Neural cell (in vitro differentiated cells): Measurements from ENCODE around the gene NUP62. TPM values are rescaled to one million over a fixed set of nuclear protein-coding genes. Genes with fewer than 3 reads are reported as not detected.

Source experiments
- H2AFZ ChIP-seq: fragments of 200-600, 300-800 bp; sonication (generic), shearing (Covaris generic); 2 replicates; pipeline ENCODE4 v1.6.0; 2014; ENCODE audit warnings: low read depth, mild to moderate bottlenecking, antibody characterized with exemption, low read length, moderate library complexity
- H3F3A ChIP-seq: fragments of 200-600 bp; shearing (Covaris generic); 2 replicates; pipeline ENCODE4 v1.6.1; 2016; ENCODE audit warnings: mild to moderate bottlenecking, moderate library complexity, mixed read lengths, antibody characterized with exemption, low read length; ENCODE audit not compliant: insufficient read depth, poor library complexity, severe bottlenecking
- H3K27ac ChIP-seq: fragments of 200-600, 300-800 bp; sonication (generic), shearing (Covaris generic); 2 replicates; pipeline ENCODE4 v1.5.1; 2014; ENCODE audit warnings: mild to moderate bottlenecking, low read length, moderate library complexity
- H3K27me3 ChIP-seq: fragments of 300-800, 200-600 bp; sonication (generic), shearing (Covaris generic); 2 replicates; pipeline ENCODE4 v1.6.0; 2014; ENCODE audit warnings: mild to moderate bottlenecking, low read depth, low read length, moderate library complexity; ENCODE audit not compliant: insufficient read depth
- H3K36me3 ChIP-seq: fragments of 300-800, 200-600 bp; sonication (generic), shearing (Covaris generic); 2 replicates; pipeline ENCODE4 v1.5.1; 2014; ENCODE audit warnings: mild to moderate bottlenecking, antibody characterized with exemption, low read length, moderate library complexity; ENCODE audit not compliant: insufficient read depth
- H3K4me2 ChIP-seq: fragments of 300-800, 200-600 bp; sonication (generic), shearing (Covaris generic); 2 replicates; pipeline ENCODE4 v1.6.0; 2014; ENCODE audit warnings: mild to moderate bottlenecking, low read length
- H3K4me3 ChIP-seq: fragments of 300-800, 200-600 bp; sonication (generic), shearing (Covaris generic); 2 replicates; pipeline ENCODE4 v1.5.1; 2014; ENCODE audit warnings: mild to moderate bottlenecking, low read length, moderate library complexity
- H3K79me2 ChIP-seq: fragments of 200-600 bp; shearing (Covaris generic); replicated peaks from 2 replicates; pipeline ENCODE4 v1.6.0; 2014; ENCODE audit warnings: mild to moderate bottlenecking, low read length, moderate library complexity; ENCODE audit not compliant: insufficient read depth
- H3K9ac ChIP-seq: fragments of 300-800, 200-600 bp; sonication (generic), shearing (Covaris generic); 2 replicates; pipeline ENCODE4 v1.6.1; 2016; ENCODE audit warnings: mild to moderate bottlenecking, low read length, mixed read lengths
- H3K9me2 ChIP-seq: fragments of 200-600 bp; shearing (Covaris generic); 2 replicates; pipeline ENCODE4 v1.6.1; 2016; ENCODE audit warnings: mild to moderate bottlenecking, low read length, mixed read lengths; ENCODE audit not compliant: insufficient read depth
- H3K9me3 ChIP-seq: fragments of 200-600, 300-800 bp; sonication (generic), shearing (Covaris generic); 2 replicates; pipeline ENCODE4 v1.6.1; 2016; ENCODE audit warnings: mild to moderate bottlenecking, mixed run types, low read length, moderate library complexity, mixed read lengths
- H4K20me1 ChIP-seq: fragments of 200-600 bp; shearing (Covaris generic); 2 replicates; pipeline ENCODE4 v1.6.1; 2016; ENCODE audit warnings: mild to moderate bottlenecking, mixed run types; ENCODE audit not compliant: insufficient read depth
- CTCF ChIP-seq: fragments of 450-650 bp; IDR thresholded peaks from 2 replicates; pipeline ENCODE4 v1.5.1; 2014; ENCODE audit warnings: antibody characterized with exemption, mild to moderate bottlenecking, moderate library complexity; ENCODE audit not compliant: poor library complexity, severe bottlenecking
- EP300 ChIP-seq: fragments of 450-650 bp; conservative IDR thresholded peaks from 2 replicates; pipeline ENCODE4 v1.6.1; 2014; ENCODE audit warnings: antibody characterized with exemption, mild to moderate bottlenecking, moderate library complexity; ENCODE audit not compliant: poor library complexity, severe bottlenecking
- EZH2 ChIP-seq: fragments of 200-600, 300-800 bp; shearing (Covaris generic), sonication (generic); IDR thresholded peaks from 2 replicates; pipeline ENCODE4 v1.6.1; 2014; ENCODE audit warnings: antibody characterized with exemption, low read length, borderline replicate concordance, mild to moderate bottlenecking; ENCODE audit not compliant: insufficient read depth, poor library complexity, severe bottlenecking
- MXI1 ChIP-seq: fragments of 450-650 bp; conservative IDR thresholded peaks from 2 replicates; pipeline ENCODE4 v1.6.1; 2014; ENCODE audit warnings: antibody characterized with exemption, mild to moderate bottlenecking; ENCODE audit not compliant: poor library complexity, severe bottlenecking
- POLR2AphosphoS5 ChIP-seq: IDR thresholded peaks from 2 replicates; pipeline ENCODE4 v1.6.1; 2012
- RAD21 ChIP-seq: fragments of 450-650 bp; conservative IDR thresholded peaks from 2 replicates; pipeline ENCODE4 v1.6.1; 2014; ENCODE audit warnings: antibody characterized with exemption, mild to moderate bottlenecking, moderate library complexity
- REST ChIP-seq: IDR thresholded peaks from 2 replicates; pipeline ENCODE4 v1.6.1; 2012; ENCODE audit warnings: borderline replicate concordance
- SMC3 ChIP-seq: fragments of 450-650 bp; conservative IDR thresholded peaks from 2 replicates; pipeline ENCODE4 v1.6.1; 2014; ENCODE audit warnings: antibody characterized with exemption, mild to moderate bottlenecking, moderate library complexity; ENCODE audit not compliant: poor library complexity
- TAF1 ChIP-seq: IDR thresholded peaks from 2 replicates; pipeline ENCODE4 v1.6.1; 2012; ENCODE audit warnings: low read depth
- polyA plus RNA-seq: library from polyadenylated mRNA; depleted of rRNA; stranded (reverse); fragments of >200 nt; gene quantifications from 2 replicates; pipeline ENCODE4 v1.2.3, GENCODE V29; 2014

NUP62 gene
- polyA plus RNA-seq, 1 donor from 2014 or later, result 24.9 TPM

GRCh38 chr19:49911381-49912145 is 17.7 kb downstream of the NUP62 start:
- H3K4me2 ChIP-seq, result no peak overlapping the region
- no peak overlapping the region for H3K4me3 ChIP-seq
- no peaks in the 10 kb centered on the region for H3K9me2 ChIP-seq
- H3K36me3 ChIP-seq, result no peaks in the 10 kb centered on the region
- no peaks in the 10 kb centered on the region for H3K79me2 ChIP-seq
- H4K20me1 ChIP-seq, result no peaks in the 10 kb centered on the region
- TF ChIP-seq SMC3, result no peak
- no peak for TF ChIP-seq RAD21
- no peak for TF ChIP-seq POLR2AphosphoS5
- no peak for TF ChIP-seq EP300
- no peak for TF ChIP-seq MXI1
- no peak for TF ChIP-seq REST
- TF ChIP-seq EZH2, result no peak
- TF ChIP-seq CTCF, result no peak
- no peak for TF ChIP-seq TAF1
- H3K27me3 ChIP-seq, result no peaks in the 10 kb centered on the region
- no peak overlapping the region for H2AFZ ChIP-seq
- no peak overlapping the region for H3K27ac ChIP-seq
- no peak overlapping the region for H3K9ac ChIP-seq
- no peaks in the 10 kb centered on the region for H3F3A ChIP-seq
- no peaks in the 10 kb centered on the region for H3K9me3 ChIP-seq

- H3K9ac ChIP-seq, result no peak overlapping the region
- no peak overlapping the region for H3K27ac ChIP-seq
- no peaks in the 10 kb centered on the region for H3K9me3 ChIP-seq
- H3F3A ChIP-seq, result no peaks in the 10 kb centered on the region
- no peaks in the 10 kb centered on the region for H3K36me3 ChIP-seq
- TF ChIP-seq REST, result no peak
- TF ChIP-seq EP300, result no peak
- no peak for TF ChIP-seq RAD21
- no peak for TF ChIP-seq EZH2
- TF ChIP-seq POLR2AphosphoS5, result no peak
- no peak for TF ChIP-seq MXI1
- TF ChIP-seq CTCF, result no peak
- TF ChIP-seq TAF1, result no peak
- TF ChIP-seq SMC3, result no peak
- H2AFZ ChIP-seq, result no peak overlapping the region
- H3K4me2 ChIP-seq, result no peak overlapping the region
- no peaks in the 10 kb centered on the region for H3K27me3 ChIP-seq
- no peak overlapping the region for H3K4me3 ChIP-seq
- H3K9me2 ChIP-seq, result no peaks in the 10 kb centered on the region
- no peaks in the 10 kb centered on the region for H3K79me2 ChIP-seq
- H4K20me1 ChIP-seq, result no peaks in the 10 kb centered on the region
These were observed 19.1 kb downstream of the NUP62 start for GRCh38 chr19:49910179-49910578.
